NT2/D1 (cell line): ENCODE results near the gene CYP4B1.

ENCODE experiments used
- SUZ12 ChIP-seq: IDR thresholded peaks from 2 replicates; pipeline ENCODE4 v1.6.1; 2011; ENCODE audit not compliant: insufficient read length, insufficient read depth; ENCODE audit errors: extremely low read depth
- YY1 ChIP-seq: IDR thresholded peaks from 2 replicates; pipeline ENCODE4 v1.6.1; 2011; ENCODE audit not compliant: insufficient read length, insufficient read depth
- ZNF274 ChIP-seq: IDR thresholded peaks from 2 replicates; pipeline ENCODE4 v1.6.1; 2011; ENCODE audit warnings: mild to moderate bottlenecking, low read depth, low read length

DNA sequence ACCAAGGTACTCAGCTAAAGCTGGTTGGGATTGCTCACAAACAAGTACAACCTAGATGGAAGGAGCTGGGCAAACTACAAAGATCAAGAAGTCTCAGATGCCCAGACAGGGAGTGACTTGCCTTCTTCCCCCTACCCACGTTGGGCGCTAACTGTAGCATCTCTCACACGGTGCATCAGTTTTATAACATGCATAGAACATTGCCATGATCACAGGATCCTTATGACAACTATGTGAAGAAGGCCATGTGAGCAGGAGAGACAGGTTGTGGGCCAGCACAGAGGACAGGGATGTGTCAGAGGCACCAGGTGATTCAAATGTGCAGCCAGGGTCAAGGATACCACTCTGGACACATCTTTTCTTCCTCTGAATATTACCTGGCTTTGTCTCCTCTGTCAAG, 28.3 kb upstream of the CYP4B1 start:
- TF ChIP-seq YY1 (no peak), ZNF274 (no peak), SUZ12 (no peak)
